Activated naive CD4-positive, alpha-beta T cell treated with anti-CD3 and anti-CD28 coated beads, Interleukin-2, amount 50 U/mL, for 24 hours (primary cell): ENCODE results near the gene BCKDK.

Source experiments
- H3K27ac Mint-ChIP-seq: one replicate; pipeline ENCODE4 v1.8.0; 2021; ENCODE audit warnings: mild to moderate bottlenecking, mixed read lengths
- H3K27me3 Mint-ChIP-seq: one replicate; pipeline ENCODE4 v1.8.0; 2021; ENCODE audit warnings: mixed read lengths
- H3K36me3 Mint-ChIP-seq: one replicate; pipeline ENCODE4 v1.8.0; 2021; ENCODE audit warnings: mixed read lengths
- H3K4me1 Mint-ChIP-seq: one replicate; pipeline ENCODE4 v1.8.0; 2021; ENCODE audit warnings: mixed read lengths
- H3K4me3 Mint-ChIP-seq: one replicate; pipeline ENCODE4 v1.8.0; 2021; ENCODE audit warnings: mild to moderate bottlenecking, mixed read lengths
- H3K9me3 Mint-ChIP-seq: one replicate; pipeline ENCODE4 v1.8.0; 2021; ENCODE audit warnings: mixed read lengths

The BCKDK gene

GRCh38 chr16:31106509-31107464 lies 1.4 kb upstream of the BCKDK start:
- no peak overlapping the region for H3K27ac Mint-ChIP-seq
- H3K27me3 Mint-ChIP-seq: no peaks in the 10 kb centered on the region
- H3K4me1 Mint-ChIP-seq: peaks cover 19% of the 10 kb centered on the region
- no peaks in the 10 kb centered on the region for H3K36me3 Mint-ChIP-seq
- H3K4me3 Mint-ChIP-seq: peak overlapping the region; percentile 90
- H3K9me3 Mint-ChIP-seq: no peaks in the 10 kb centered on the region

GRCh38 chr16:31107465-31107867 lies 720 bp upstream of the BCKDK start:
- H3K4me3 Mint-ChIP-seq: peak overlapping the region; percentile 90
- no peaks in the 10 kb centered on the region for H3K27me3 Mint-ChIP-seq
- H3K27ac Mint-ChIP-seq: peak overlapping the region; percentile 93
- H3K9me3 Mint-ChIP-seq: no peaks in the 10 kb centered on the region
- H3K4me1 Mint-ChIP-seq: peaks cover 19% of the 10 kb centered on the region
- no peaks in the 10 kb centered on the region for H3K36me3 Mint-ChIP-seq

GRCh38 chr16:31108794-31109558 lies 790 bp downstream of the BCKDK start:
- H3K4me1 Mint-ChIP-seq: peaks cover 19% of the 10 kb centered on the region
- H3K27ac Mint-ChIP-seq: no peak overlapping the region
- no peaks in the 10 kb centered on the region for H3K9me3 Mint-ChIP-seq
- peak overlapping the region; percentile 87 for H3K4me3 Mint-ChIP-seq
- no peaks in the 10 kb centered on the region for H3K36me3 Mint-ChIP-seq
- H3K27me3 Mint-ChIP-seq: no peaks in the 10 kb centered on the region

GRCh38 chr16:31109622-31110021 lies 1.4 kb downstream of the BCKDK start:
- peak overlapping the region; percentile 87 for H3K4me3 Mint-ChIP-seq
- no peaks in the 10 kb centered on the region for H3K27me3 Mint-ChIP-seq
- peaks cover 19% of the 10 kb centered on the region for H3K4me1 Mint-ChIP-seq
- H3K9me3 Mint-ChIP-seq: no peaks in the 10 kb centered on the region
- peak overlapping the region; percentile 68 for H3K27ac Mint-ChIP-seq
- H3K36me3 Mint-ChIP-seq: no peaks in the 10 kb centered on the region

- peaks cover 19% of the 10 kb centered on the region for H3K4me1 Mint-ChIP-seq
- H3K27me3 Mint-ChIP-seq: no peaks in the 10 kb centered on the region
- H3K4me3 Mint-ChIP-seq: peak overlapping the region; percentile 35
- peak overlapping the region; percentile 36 for H3K27ac Mint-ChIP-seq
- H3K36me3 Mint-ChIP-seq: no peaks in the 10 kb centered on the region
- H3K9me3 Mint-ChIP-seq: no peaks in the 10 kb centered on the region
These were observed 2.2 kb downstream of the BCKDK start for GRCh38 chr16:31110106-31111034.

- H3K9me3 Mint-ChIP-seq: no peaks in the 10 kb centered on the region
- H3K36me3 Mint-ChIP-seq: no peaks in the 10 kb centered on the region
- H3K4me3 Mint-ChIP-seq: no peak overlapping the region
- no peak overlapping the region for H3K27ac Mint-ChIP-seq
- peaks cover 15% of the 10 kb centered on the region for H3K4me1 Mint-ChIP-seq
- no peaks in the 10 kb centered on the region for H3K27me3 Mint-ChIP-seq
These were observed 3.8 kb downstream of the BCKDK start for GRCh38 chr16:31111881-31112466.

- H3K36me3 Mint-ChIP-seq: no peaks in the 10 kb centered on the region
- H3K27me3 Mint-ChIP-seq: no peaks in the 10 kb centered on the region
- H3K4me1 Mint-ChIP-seq: peaks cover 10% of the 10 kb centered on the region
- H3K27ac Mint-ChIP-seq: no peak overlapping the region
- no peak overlapping the region for H3K4me3 Mint-ChIP-seq
- H3K9me3 Mint-ChIP-seq: no peaks in the 10 kb centered on the region
These were observed 4.5 kb downstream of the BCKDK start for GRCh38 chr16:31112711-31113110.

GRCh38 chr16:31113121-31114120 lies 5.2 kb downstream of the BCKDK start:
- H3K9me3 Mint-ChIP-seq: no peaks in the 10 kb centered on the region

GRCh38 chr16:31114468-31114867 lies 6.3 kb downstream of the BCKDK start:
- Mint-ChIP-seq H3K4me3 (no peak overlapping the region), H3K27ac (no peak overlapping the region), H3K4me1 (peaks cover 16% of the 10 kb centered on the region), H3K9me3 (no peaks in the 10 kb centered on the region), H3K36me3 (no peaks in the 10 kb centered on the region), H3K27me3 (no peaks in the 10 kb centered on the region)

More at GRCh38 chr16:31113121-31114120, 5.2 kb downstream of the BCKDK start:
- Mint-ChIP-seq H3K36me3 (no peaks in the 10 kb centered on the region), H3K27ac (no peak overlapping the region), H3K27me3 (no peaks in the 10 kb centered on the region), H3K4me1 (peaks cover 12% of the 10 kb centered on the region), H3K4me3 (no peak overlapping the region)

- Mint-ChIP-seq H3K4me1 (peaks cover 13% of the 10 kb centered on the region), H3K36me3 (no peaks in the 10 kb centered on the region), H3K4me3 (peak within 1 kb of the TSS; percentile 94), H3K27ac (peak within 1 kb of the TSS; percentile 95), H3K27me3 (no peaks in the 10 kb centered on the region), H3K9me3 (no peaks in the 10 kb centered on the region)
These were observed 9.4 kb downstream of the BCKDK start, which contains the start of gene KAT8 for GRCh38 chr16:31117384-31118222. KAT8 (plus strand) TSS chr16:31117664; CDS start chr16:31117682, 18 bp downstream.

GRCh38 chr16:31118223-31119155 lies 10.3 kb downstream of the BCKDK start:
- Mint-ChIP-seq H3K36me3 (no peaks in the 10 kb centered on the region), H3K4me1 (peaks cover 13% of the 10 kb centered on the region), H3K4me3 (peak overlapping the region; percentile 94), H3K27ac (peak overlapping the region; percentile 95), H3K27me3 (no peaks in the 10 kb centered on the region), H3K9me3 (no peaks in the 10 kb centered on the region)

- no peak overlapping the region for H3K4me3 Mint-ChIP-seq
- H3K27me3 Mint-ChIP-seq: no peaks in the 10 kb centered on the region
- H3K9me3 Mint-ChIP-seq: no peaks in the 10 kb centered on the region
- peaks cover 3% of the 10 kb centered on the region for H3K36me3 Mint-ChIP-seq
- peaks cover 13% of the 10 kb centered on the region for H3K4me1 Mint-ChIP-seq
- no peak overlapping the region for H3K27ac Mint-ChIP-seq
These were observed 11.9 kb downstream of the BCKDK start for GRCh38 chr16:31120129-31120528.
